ENCODE results near the gene CKS1B. TPM values are rescaled to one million over a fixed set of nuclear protein-coding genes. Genes with fewer than 3 reads are reported as not detected.
A peak's percentile ranks its signal among the peaks of the same experiment; 100 is the strongest.

CKS1B gene
- total and polyA plus RNA-seq, 4 donors, result 32.4 to 57.9 (median 44.4) TPM

DNA sequence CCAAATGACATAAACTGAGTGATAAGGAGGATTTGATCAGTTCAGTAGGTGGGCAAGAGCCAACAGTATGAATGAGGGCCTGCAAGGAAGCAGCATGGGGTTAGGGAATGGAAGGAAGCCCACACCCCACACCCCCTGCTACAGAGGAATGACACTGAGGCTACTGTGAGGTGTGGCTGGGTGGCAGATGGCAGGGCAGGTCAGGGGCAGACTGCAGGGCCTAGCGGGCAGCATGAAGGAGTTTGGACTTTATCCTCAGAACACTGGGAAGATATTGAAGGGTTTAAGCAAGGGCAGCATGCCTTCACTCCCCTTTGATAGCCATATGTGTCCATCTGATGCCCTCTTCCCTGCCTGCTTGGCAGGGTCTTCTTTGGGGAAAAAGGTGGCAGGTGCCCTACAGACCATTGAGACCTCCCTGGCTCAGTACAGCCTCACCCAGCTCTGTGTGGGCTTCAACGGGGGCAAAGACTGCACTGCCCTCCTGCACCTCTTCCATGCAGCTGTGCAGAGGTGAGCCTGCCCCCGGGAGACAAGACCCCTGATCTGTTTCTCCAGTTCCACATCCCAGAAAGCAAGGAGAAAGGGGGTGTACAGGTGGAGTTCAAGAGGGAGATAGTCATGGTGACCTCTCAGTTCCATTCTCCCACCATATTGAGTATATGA lies 14.8 kb downstream of the CKS1B start:
- 79% methylated on average over 3 of the region's 3 CpGs for WGBS

DNA sequence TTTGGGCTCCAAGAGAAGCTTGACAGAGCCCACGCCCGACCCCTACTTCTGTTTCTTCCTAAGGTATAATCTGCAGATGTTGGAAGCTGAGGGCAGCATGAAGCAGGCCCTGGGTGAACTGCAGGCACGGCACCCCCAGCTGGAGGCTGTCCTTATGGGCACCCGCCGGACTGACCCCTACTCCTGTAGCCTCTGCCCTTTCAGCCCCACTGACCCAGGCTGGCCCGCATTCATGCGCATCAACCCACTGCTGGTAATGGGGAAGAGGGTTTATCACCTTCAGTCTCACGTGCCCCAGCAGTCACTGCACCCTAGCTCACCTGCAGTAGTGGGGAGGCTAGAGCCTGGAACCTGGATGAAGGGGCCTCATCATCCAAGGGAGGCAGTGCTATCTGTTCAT lies 15.8 kb downstream of the CKS1B start:
- H3K27me3 ChIP-seq (ENCODE audit: control insufficient read depth in 4 of 4, insufficient read depth in 4 of 4, low read length in 3 of 4), result no peaks in the 10 kb centered on the region
- H3K4me3 ChIP-seq (ENCODE audit: low read depth in 1 of 3, low read length in 3 of 3), result no peak overlapping the region
- DNase-seq (ENCODE audit: low spot score), result no peak
- peaks cover 2 to 18% (median 11%) of the 10 kb centered on the region in 4 donors for H3K4me1 ChIP-seq (ENCODE audit: control insufficient read depth in 4 of 4, insufficient read depth in 4 of 4, low read length in 3 of 4)
- H3K9me3 ChIP-seq (ENCODE audit: control insufficient read depth in 4 of 4, low read length in 3 of 4), result no peaks in the 10 kb centered on the region
- no peak overlapping the region for H3K9ac ChIP-seq (ENCODE audit: low read depth in 1 of 2, low read length in 2 of 2)
- H3K27ac ChIP-seq (ENCODE audit: low read depth in 1 of 2, low read length in 2 of 2), result no peak overlapping the region
- H3K36me3 ChIP-seq (ENCODE audit: control insufficient read depth in 4 of 4, insufficient read depth in 3 of 4, low read depth in 1 of 4, low read length in 3 of 4), result peaks cover 0 to 9% (median 5%) of the 10 kb centered on the region in 4 donors
- no peak for TF ChIP-seq GABPA (IDR thresholded peaks at IDR 0.05 in 1 of 2, conservative IDR thresholded peaks at IDR 0.05 in 1 of 2)
- no peak for TF ChIP-seq RXRA (IDR thresholded peaks at IDR 0.05)
- no peak for TF ChIP-seq SP1 (IDR thresholded peaks at IDR 0.05)
- TF ChIP-seq, protein P1, sequence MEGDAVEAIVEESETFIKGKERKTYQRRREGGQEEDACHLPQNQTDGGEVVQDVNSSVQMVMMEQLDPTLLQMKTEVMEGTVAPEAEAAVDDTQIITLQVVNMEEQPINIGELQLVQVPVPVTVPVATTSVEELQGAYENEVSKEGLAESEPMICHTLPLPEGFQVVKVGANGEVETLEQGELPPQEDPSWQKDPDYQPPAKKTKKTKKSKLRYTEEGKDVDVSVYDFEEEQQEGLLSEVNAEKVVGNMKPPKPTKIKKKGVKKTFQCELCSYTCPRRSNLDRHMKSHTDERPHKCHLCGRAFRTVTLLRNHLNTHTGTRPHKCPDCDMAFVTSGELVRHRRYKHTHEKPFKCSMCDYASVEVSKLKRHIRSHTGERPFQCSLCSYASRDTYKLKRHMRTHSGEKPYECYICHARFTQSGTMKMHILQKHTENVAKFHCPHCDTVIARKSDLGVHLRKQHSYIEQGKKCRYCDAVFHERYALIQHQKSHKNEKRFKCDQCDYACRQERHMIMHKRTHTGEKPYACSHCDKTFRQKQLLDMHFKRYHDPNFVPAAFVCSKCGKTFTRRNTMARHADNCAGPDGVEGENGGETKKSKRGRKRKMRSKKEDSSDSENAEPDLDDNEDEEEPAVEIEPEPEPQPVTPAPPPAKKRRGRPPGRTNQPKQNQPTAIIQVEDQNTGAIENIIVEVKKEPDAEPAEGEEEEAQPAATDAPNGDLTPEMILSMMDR (IDR thresholded peaks at IDR 0.05; ENCODE audit: low read depth, low read length, missing input control), result no peak
- TF ChIP-seq RAD21 (IDR thresholded peaks at IDR 0.05), result no peak
- no peak for TF ChIP-seq HNF4G (IDR thresholded peaks at IDR 0.05)
- no peak for TF ChIP-seq FOXA1 (IDR thresholded peaks at IDR 0.05)
- no peak for TF ChIP-seq EGR1 (IDR thresholded peaks at IDR 0.05; ENCODE audit: low read depth in 2 of 2)
- TF ChIP-seq YY1 (IDR thresholded peaks at IDR 0.05), result no peak
- no peak for TF ChIP-seq NR2F2 (IDR thresholded peaks at IDR 0.05)
- TF ChIP-seq JUND (IDR thresholded peaks at IDR 0.05), result no peak
- no peak for TF ChIP-seq TAF1 (conservative IDR thresholded peaks at IDR 0.05)
- TF ChIP-seq, protein P2, sequence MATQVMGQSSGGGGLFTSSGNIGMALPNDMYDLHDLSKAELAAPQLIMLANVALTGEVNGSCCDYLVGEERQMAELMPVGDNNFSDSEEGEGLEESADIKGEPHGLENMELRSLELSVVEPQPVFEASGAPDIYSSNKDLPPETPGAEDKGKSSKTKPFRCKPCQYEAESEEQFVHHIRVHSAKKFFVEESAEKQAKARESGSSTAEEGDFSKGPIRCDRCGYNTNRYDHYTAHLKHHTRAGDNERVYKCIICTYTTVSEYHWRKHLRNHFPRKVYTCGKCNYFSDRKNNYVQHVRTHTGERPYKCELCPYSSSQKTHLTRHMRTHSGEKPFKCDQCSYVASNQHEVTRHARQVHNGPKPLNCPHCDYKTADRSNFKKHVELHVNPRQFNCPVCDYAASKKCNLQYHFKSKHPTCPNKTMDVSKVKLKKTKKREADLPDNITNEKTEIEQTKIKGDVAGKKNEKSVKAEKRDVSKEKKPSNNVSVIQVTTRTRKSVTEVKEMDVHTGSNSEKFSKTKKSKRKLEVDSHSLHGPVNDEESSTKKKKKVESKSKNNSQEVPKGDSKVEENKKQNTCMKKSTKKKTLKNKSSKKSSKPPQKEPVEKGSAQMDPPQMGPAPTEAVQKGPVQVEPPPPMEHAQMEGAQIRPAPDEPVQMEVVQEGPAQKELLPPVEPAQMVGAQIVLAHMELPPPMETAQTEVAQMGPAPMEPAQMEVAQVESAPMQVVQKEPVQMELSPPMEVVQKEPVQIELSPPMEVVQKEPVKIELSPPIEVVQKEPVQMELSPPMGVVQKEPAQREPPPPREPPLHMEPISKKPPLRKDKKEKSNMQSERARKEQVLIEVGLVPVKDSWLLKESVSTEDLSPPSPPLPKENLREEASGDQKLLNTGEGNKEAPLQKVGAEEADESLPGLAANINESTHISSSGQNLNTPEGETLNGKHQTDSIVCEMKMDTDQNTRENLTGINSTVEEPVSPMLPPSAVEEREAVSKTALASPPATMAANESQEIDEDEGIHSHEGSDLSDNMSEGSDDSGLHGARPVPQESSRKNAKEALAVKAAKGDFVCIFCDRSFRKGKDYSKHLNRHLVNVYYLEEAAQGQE (IDR thresholded peaks at IDR 0.05), result no peak
- TF ChIP-seq, protein P3, sequence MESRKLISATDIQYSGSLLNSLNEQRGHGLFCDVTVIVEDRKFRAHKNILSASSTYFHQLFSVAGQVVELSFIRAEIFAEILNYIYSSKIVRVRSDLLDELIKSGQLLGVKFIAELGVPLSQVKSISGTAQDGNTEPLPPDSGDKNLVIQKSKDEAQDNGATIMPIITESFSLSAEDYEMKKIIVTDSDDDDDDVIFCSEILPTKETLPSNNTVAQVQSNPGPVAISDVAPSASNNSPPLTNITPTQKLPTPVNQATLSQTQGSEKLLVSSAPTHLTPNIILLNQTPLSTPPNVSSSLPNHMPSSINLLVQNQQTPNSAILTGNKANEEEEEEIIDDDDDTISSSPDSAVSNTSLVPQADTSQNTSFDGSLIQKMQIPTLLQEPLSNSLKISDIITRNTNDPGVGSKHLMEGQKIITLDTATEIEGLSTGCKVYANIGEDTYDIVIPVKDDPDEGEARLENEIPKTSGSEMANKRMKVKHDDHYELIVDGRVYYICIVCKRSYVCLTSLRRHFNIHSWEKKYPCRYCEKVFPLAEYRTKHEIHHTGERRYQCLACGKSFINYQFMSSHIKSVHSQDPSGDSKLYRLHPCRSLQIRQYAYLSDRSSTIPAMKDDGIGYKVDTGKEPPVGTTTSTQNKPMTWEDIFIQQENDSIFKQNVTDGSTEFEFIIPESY (IDR thresholded peaks at IDR 0.05), result no peak
- TF ChIP-seq FOXA2 (IDR thresholded peaks at IDR 0.05), result no peak
- TF ChIP-seq, protein P4, sequence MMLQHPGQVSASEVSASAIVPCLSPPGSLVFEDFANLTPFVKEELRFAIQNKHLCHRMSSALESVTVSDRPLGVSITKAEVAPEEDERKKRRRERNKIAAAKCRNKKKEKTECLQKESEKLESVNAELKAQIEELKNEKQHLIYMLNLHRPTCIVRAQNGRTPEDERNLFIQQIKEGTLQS (IDR thresholded peaks at IDR 0.05), result no peak
- TF ChIP-seq HNF4A (conservative IDR thresholded peaks at IDR 0.05), result no peak
- WGBS, result 95% methylated on average over 8 of the region's 8 CpGs

More for the DNA sequence above, 14.8 kb downstream of the CKS1B start:
- TF ChIP-seq SP1 (IDR thresholded peaks at IDR 0.05), result no peak
- no peak for TF ChIP-seq FOXA1 (IDR thresholded peaks at IDR 0.05)
- TF ChIP-seq TAF1 (conservative IDR thresholded peaks at IDR 0.05), result no peak
- TF ChIP-seq RXRA (IDR thresholded peaks at IDR 0.05), result peak in 1 of 2 donors; percentile 48
- peak; percentile 10 to 55 for TF ChIP-seq HNF4A (conservative IDR thresholded peaks at IDR 0.05)
- TF ChIP-seq RAD21 (IDR thresholded peaks at IDR 0.05), result no peak
- DNase-seq (ENCODE audit: low spot score), result no peak
- no peak overlapping the region for H3K9ac ChIP-seq (ENCODE audit: low read depth in 1 of 2, low read length in 2 of 2)
- H3K27ac ChIP-seq (ENCODE audit: low read depth in 1 of 2, low read length in 2 of 2), result no peak overlapping the region
- H3K9me3 ChIP-seq (ENCODE audit: control insufficient read depth in 4 of 4, low read length in 3 of 4), result no peaks in the 10 kb centered on the region
- peaks cover 0 to 9% (median 5%) of the 10 kb centered on the region in 4 donors for H3K36me3 ChIP-seq (ENCODE audit: control insufficient read depth in 4 of 4, insufficient read depth in 3 of 4, low read depth in 1 of 4, low read length in 3 of 4)
- no peak overlapping the region for H3K4me3 ChIP-seq (ENCODE audit: low read depth in 1 of 3, low read length in 3 of 3)
- H3K4me1 ChIP-seq (ENCODE audit: control insufficient read depth in 4 of 4, insufficient read depth in 4 of 4, low read length in 3 of 4), result peaks cover 2 to 18% (median 11%) of the 10 kb centered on the region in 4 donors
- H3K27me3 ChIP-seq (ENCODE audit: control insufficient read depth in 4 of 4, insufficient read depth in 4 of 4, low read length in 3 of 4), result no peaks in the 10 kb centered on the region
